T follicular helper cell (primary cell): ENCODE data around the gene OR52E5.

Source experiments
- DNase-seq: peaks from one replicate; pipeline ENCODE4 v3.0.0-alpha.2; 2020; ENCODE audit warnings: low read depth
- total RNA-seq, 2 experiments: gene quantifications; one replicate each; lab custom pipeline; 2026; lab: John Stamatoyannopoulos, UW

OR52E5 gene
- total RNA-seq = 0 reads per million in 2 experiments

DNA sequence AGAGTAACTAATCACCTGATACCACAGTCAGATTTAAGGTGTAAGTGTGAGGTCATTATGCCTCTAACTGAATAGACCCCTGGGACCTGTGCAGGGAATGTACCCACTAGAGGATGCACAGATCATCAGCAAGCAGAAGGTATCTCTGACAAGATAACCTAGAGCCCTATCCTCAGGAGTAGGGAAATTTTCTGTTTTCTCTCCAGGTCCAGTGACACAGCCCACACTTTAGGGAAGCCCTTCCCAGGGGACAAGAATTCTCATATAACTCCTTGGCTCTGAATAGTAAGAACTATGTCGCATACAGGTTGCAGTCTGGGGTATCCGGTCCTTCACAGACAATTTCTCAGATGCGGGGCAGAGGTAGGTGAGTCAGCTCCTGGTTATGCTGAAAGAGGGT is at the start of gene OR52E5:
OR52E5 (plus strand) TSS at position 301 of the 400 bp plus-strand sequence. CDS start 7,569 bp downstream, outside the sequence.
- DNase-seq = no peak

GRCh38 chr11:5846701-5847100 is 46.3 kb upstream of the OR52E5 start:
- DNase-seq = no peak

- DNase-seq = no peak
Observed at GRCh38 chr11:5847711-5848110, 45.3 kb upstream of the OR52E5 start.

GRCh38 chr11:5851002-5851401 is 42.0 kb upstream of the OR52E5 start:
- DNase-seq = no peak

DNA sequence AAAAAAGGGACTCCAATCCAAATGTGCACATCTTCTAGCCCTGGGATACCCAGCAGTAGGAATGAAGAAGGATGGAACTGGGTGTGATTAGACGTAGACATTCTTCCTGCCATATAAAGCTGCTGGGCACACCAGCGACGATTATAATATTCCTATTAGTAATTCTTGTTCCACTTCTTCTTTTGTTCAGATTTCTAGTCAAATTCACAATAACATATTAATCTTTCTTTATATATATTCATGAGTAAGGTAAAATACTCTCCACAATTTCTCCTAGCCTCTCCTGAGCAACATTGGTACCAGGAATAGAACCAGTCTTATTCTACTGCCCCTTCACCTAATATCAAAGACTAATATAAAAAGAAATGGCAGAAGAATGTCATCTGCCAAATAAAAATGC is 35.4 kb upstream of the OR52E5 start, which contains the start of gene OR52E8:
OR52E8 (minus strand) TSS at position 101 of the 400 bp plus-strand sequence; CDS start at position 101, 0 bp downstream.
- DNase-seq = no peak

GRCh38 chr11:5865826-5866225 is 27.2 kb upstream of the OR52E5 start:
- DNase-seq = no peak

GRCh38 chr11:5878564-5878963 is 14.4 kb upstream of the OR52E5 start:
- DNase-seq = no peak

- no peak for DNase-seq
Observed at GRCh38 chr11:5880329-5880728, 12.7 kb upstream of the OR52E5 start, which contains the start of gene OR52E4. Gene OR52E4, plus strand, starts transcription at chr11:5880629. Its CDS starts 3,664 bp downstream, at chr11:5884293.

DNA sequence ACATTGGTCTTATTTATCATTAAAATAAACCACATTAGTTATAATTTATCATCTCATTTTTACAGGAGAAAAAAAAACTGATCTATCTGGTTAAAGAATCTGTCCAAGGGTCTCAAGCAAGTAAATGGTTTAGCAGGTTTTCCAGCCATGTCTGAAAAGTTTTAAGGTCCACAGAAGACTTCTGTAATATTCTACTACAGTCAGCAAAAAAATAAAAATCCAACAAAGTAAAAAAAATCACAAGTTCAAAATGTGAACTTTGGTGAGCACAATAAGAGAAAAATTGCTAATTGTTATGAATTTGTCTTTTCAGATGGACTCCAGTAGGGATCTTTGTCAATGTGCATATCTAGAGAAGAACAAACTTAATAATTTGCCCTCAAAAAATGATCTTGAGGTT is 11.3 kb upstream of the OR52E5 start:
- no peak for DNase-seq

DNA sequence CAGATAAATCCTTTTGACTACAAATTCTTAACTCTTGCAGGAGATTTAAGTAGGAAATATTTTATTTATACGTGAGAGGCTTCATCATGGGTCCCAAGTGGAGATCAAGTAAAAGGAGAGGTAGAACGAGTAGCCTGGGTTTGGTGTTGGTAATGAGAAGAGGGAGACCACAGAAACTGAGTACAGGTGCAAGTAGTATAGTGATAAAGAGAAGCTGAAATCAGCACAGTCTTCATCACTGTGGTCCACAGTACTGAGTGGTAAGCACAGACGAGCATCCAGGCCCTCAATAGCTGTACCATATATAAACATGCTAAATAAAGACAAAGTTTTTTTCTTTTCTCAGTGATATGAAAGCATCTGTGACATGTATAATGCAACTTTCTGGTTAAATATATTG is 5.8 kb upstream of the OR52E5 start:
- DNase-seq = no peak

- no peak for DNase-seq
Observed at GRCh38 chr11:5887661-5888060, 5.3 kb upstream of the OR52E5 start.

- DNase-seq = no peak
Observed at GRCh38 chr11:5891216-5891800, 1.7 kb upstream of the OR52E5 start.

DNA sequence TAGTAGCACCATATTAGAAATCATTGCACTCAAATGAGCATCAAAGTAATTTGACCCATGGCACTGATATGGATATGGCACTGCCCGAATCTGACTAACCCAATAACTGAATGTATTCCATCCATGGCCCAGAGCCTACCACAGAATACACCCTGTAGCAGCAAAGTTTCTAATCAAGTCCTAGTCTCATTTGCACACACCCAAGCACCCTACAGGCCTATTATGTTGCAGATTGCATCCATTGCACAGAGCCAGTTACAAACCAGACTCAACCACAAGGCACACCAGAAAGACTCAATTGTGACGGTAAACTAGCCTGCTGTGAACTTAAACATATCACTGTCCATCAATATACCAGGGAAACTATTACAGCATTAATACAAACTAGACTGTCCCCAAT is 6.5 kb downstream of the OR52E5 start:
- DNase-seq = no peak

DNA sequence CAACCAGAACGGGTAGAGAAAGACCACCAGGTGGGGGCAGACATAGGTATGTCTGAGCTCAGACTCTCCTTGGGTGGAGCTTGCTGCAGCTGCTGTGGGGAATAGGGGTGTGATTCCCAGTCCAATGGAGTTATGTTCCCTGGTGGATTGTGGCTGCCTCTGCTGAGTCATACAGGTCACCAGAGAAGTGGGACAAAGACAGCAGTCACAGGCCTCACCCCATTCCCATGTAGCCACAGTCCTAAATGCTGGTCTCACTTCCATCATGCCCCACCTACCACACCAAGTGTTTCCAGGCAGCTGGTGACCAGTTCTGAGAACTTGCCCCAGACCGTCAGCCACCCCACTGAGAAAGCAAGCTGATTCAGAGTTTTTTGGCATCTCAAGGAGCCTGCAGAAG is 17.5 kb downstream of the OR52E5 start:
- no peak for DNase-seq

GRCh38 chr11:5922749-5923426 is 29.9 kb downstream of the OR52E5 start:
- no peak for DNase-seq

DNA sequence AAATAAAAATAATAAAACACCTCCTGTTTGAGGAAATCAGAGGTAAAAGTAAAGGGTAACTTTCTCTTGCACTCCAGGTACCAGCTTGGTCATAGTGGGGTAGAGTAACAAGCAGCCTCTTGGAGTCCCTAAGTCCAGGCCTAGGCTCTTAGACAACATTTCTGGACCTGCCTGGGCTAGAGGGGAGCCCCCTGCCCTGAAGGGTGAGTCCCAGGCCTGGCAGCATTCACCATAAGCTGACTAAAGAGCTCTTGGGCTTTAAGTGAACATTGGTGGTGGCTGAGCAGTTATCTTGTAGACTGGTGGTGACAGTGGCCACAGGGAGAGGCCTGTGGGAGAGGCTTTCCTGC is 30.4 kb downstream of the OR52E5 start:
- DNase-seq = no peak

- DNase-seq = no peak
Observed at GRCh38 chr11:5923794-5924193, 30.8 kb downstream of the OR52E5 start.

GRCh38 chr11:5928271-5928670 is 35.3 kb downstream of the OR52E5 start:
- no peak for DNase-seq

DNA sequence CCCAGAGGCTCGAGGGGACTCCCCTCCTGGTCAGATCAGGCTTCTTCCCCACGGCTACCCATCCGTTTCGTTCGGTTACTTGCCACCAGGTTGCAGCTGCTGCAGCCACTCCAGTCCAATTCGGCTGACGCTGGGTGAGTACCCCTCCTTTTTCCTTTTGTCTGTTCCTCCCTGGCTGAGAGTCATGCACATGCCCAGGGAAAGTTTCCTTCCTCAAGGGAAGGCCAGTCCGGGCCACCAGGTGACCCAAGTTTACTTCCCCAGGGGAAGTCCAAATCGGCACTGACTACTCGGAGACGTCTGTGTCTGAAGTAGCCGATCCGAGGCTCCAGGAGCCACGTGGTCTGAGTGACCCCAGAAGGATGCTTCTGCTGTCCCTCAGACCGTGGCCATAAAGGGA is 35.8 kb downstream of the OR52E5 start:
- no peak for DNase-seq

DNA sequence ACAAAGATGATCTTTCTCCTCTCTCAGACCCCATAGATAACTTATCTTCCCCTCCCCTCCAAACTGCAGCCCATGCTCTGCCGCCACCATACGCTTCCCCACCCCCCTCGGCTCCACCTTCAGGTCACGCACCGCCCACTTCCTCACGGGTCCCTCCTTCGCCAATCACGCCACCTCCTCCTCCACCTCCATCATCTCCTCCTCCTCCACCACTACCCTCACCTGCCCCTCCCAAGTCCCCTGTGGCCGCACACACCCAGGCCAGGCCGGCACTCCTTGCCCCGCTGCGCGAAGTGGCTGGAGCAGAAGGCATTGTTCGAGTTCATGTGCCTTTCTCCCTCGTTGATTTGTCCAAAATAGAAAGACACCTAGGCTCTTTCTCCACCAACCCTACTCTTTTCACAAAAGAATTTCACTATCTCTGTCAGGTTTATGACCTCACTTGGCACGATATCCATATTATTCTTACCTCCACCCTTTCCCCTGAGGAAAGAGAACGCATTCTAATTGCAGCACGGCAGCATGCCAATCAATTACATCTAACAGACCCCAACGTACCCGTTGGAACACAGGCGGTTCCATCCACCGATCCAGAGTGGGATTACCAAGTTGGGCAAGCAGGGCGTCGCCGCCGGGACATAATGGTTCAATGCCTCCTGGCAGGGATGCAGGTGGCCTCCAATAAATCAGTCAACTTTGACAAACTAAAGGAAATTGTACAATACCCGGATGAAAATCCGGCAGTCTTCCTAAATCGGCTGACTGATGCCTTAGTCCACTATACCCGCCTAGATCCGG is 36.8 kb downstream of the OR52E5 start:
- DNase-seq = no peak

DNA sequence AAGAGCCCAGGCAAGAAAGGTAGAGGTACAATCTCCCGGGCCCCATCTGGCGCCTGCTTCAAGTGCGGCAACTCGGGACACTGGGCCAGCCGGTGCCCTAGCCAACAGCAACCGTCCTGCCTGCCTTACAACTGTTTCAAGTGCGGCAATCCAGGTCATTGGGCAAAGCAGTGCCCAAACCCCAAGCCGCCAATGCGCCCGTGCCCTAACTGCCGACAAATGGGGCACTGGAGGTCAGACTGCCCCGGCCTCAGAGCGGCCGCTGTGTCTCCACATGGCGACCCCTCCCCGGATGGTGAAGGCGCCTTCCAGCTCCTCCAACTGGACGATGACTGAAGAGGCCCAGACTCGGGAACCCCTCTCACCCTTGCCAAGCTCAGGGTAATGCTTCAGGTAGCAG is 37.6 kb downstream of the OR52E5 start:
- DNase-seq = no peak

DNA sequence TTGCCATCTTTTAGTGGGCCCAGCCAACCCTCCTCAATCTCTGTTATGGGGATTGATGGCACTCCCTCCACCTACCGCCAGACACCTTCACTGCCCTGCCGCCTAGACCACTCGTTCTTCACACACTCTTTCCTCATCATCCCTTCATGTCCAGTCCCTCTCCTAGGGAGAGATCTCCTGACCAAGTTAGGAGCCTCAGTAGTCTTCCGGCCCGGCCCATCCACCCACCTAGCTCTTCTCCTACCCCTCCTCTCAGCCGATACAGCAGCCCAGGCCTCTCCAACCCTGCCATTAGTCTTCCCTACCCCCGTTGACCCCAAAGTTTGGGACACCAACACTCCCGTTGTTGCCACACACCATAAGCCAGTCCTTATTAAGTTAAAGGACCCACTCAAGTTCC is 38.1 kb downstream of the OR52E5 start:
- no peak for DNase-seq

DNA sequence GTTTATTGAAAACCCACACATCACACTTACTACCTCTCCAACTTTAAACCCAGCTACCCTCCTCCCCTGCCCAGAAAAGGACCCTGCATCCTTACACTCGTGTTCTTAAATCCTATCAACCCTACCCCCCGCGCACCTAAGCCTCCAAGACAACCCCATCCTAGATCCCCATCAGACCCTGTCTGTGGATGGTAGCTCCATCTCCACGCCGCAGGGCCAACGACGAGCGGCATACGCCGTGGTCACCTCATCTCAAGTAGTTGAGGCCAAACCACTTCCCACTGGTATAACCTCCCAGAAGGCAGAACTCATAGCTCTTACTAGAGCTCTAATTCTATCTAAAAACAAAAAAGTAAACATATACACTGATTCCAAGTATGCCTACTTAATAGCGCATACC is 39.7 kb downstream of the OR52E5 start:
- DNase-seq = no peak
